Mucosa of stomach (tissue), 1 donor: ENCODE results near the gene SAMD14.

Experiments used
- H3K27me3 ChIP-seq: one replicate; pipeline ENCODE4 v1.7.0; 2013; ENCODE audit warnings: mild to moderate bottlenecking, low read length; ENCODE audit not compliant: control insufficient read depth, insufficient read depth
- H3K36me3 ChIP-seq: one replicate; pipeline ENCODE4 v1.7.0; 2013; ENCODE audit warnings: low read length; ENCODE audit not compliant: control insufficient read depth, insufficient read depth
- H3K4me1 ChIP-seq: one replicate; pipeline ENCODE4 v1.7.0; 2013; ENCODE audit warnings: mild to moderate bottlenecking, low read length; ENCODE audit not compliant: control insufficient read depth, insufficient read depth
- H3K4me3 ChIP-seq: one replicate; pipeline ENCODE4 v1.7.0; 2013; ENCODE audit warnings: low read length
- H3K9ac ChIP-seq: one replicate; pipeline ENCODE4 v1.7.0; 2013; ENCODE audit warnings: mild to moderate bottlenecking, low read length, moderate library complexity
- H3K9me3 ChIP-seq: one replicate; pipeline ENCODE4 v1.7.0; 2013; ENCODE audit warnings: mild to moderate bottlenecking, low read length, moderate library complexity; ENCODE audit not compliant: control insufficient read depth
- donor health status: Pancreatic carcinoma.

The SAMD14 gene

GRCh38 chr17:50150354-50151040, 20.5 kb upstream of the SAMD14 start, which contains the start of gene PPP1R9B:
PPP1R9B (minus strand) TSS chr17:50150677; CDS start chr17:50150513, 164 bp downstream.
- H3K4me1 ChIP-seq: peaks cover 56% of the 10 kb centered on the region
- H3K9ac ChIP-seq: peak within 1 kb of the TSS; percentile 77
- H3K4me3 ChIP-seq: peak within 1 kb of the TSS; percentile 83
- no peaks in the 10 kb centered on the region for H3K9me3 ChIP-seq
- no peaks in the 10 kb centered on the region for H3K27me3 ChIP-seq
- no peaks in the 10 kb centered on the region for H3K36me3 ChIP-seq

- H3K27me3 ChIP-seq: no peaks in the 10 kb centered on the region
- H3K9me3 ChIP-seq: no peaks in the 10 kb centered on the region
- peak overlapping the region; percentile 75 for H3K9ac ChIP-seq
Measured at GRCh38 chr17:50149417-50150353, 19.7 kb upstream of the SAMD14 start.

GRCh38 chr17:50149091-50149416, 19.1 kb upstream of the SAMD14 start:
- peak overlapping the region; percentile 55 for H3K9ac ChIP-seq
- no peak overlapping the region for H3K4me3 ChIP-seq
- no peaks in the 10 kb centered on the region for H3K27me3 ChIP-seq
- H3K9me3 ChIP-seq: no peaks in the 10 kb centered on the region
- peaks cover 7% of the 10 kb centered on the region for H3K36me3 ChIP-seq
- H3K4me1 ChIP-seq: peaks cover 70% of the 10 kb centered on the region

More at GRCh38 chr17:50149417-50150353, 19.7 kb upstream of the SAMD14 start:
- no peak overlapping the region for H3K4me3 ChIP-seq
- peaks cover under 1% of the 10 kb centered on the region for H3K36me3 ChIP-seq
- peaks cover 64% of the 10 kb centered on the region for H3K4me1 ChIP-seq

- H3K4me1 ChIP-seq: peaks cover 70% of the 10 kb centered on the region
- peaks cover 9% of the 10 kb centered on the region for H3K36me3 ChIP-seq
- peak overlapping the region; percentile 59 for H3K9ac ChIP-seq
- H3K9me3 ChIP-seq: no peaks in the 10 kb centered on the region
- H3K4me3 ChIP-seq: peak overlapping the region; percentile 67
- no peaks in the 10 kb centered on the region for H3K27me3 ChIP-seq
Measured at GRCh38 chr17:50148226-50149090, 18.5 kb upstream of the SAMD14 start.

GRCh38 chr17:50147841-50148225, 17.9 kb upstream of the SAMD14 start:
- Histone ChIP-seq H3K4me3 (peak overlapping the region; percentile 67), H3K9me3 (no peaks in the 10 kb centered on the region), H3K27me3 (no peaks in the 10 kb centered on the region), H3K4me1 (peaks cover 67% of the 10 kb centered on the region), H3K9ac (peak overlapping the region; percentile 59), H3K36me3 (peaks cover 9% of the 10 kb centered on the region)

- H3K4me3 ChIP-seq: peak overlapping the region; percentile 25
- H3K9me3 ChIP-seq: no peaks in the 10 kb centered on the region
- H3K9ac ChIP-seq: peak overlapping the region; percentile 59
- H3K27me3 ChIP-seq: no peaks in the 10 kb centered on the region
- peaks cover 65% of the 10 kb centered on the region for H3K4me1 ChIP-seq
- H3K36me3 ChIP-seq: peaks cover 9% of the 10 kb centered on the region
Measured at GRCh38 chr17:50146927-50147665, 17.1 kb upstream of the SAMD14 start.

- Histone ChIP-seq H3K36me3 (peaks cover 9% of the 10 kb centered on the region), H3K4me3 (no peak overlapping the region), H3K9ac (no peak overlapping the region)
Measured at GRCh38 chr17:50146230-50146926, 16.4 kb upstream of the SAMD14 start.

GRCh38 chr17:50145532-50146229, 15.7 kb upstream of the SAMD14 start:
- H3K4me1 ChIP-seq: peaks cover 59% of the 10 kb centered on the region
- H3K4me3 ChIP-seq: no peak overlapping the region
- H3K9me3 ChIP-seq: no peaks in the 10 kb centered on the region
- H3K27me3 ChIP-seq: no peaks in the 10 kb centered on the region
- no peak overlapping the region for H3K9ac ChIP-seq
- peaks cover 9% of the 10 kb centered on the region for H3K36me3 ChIP-seq

More at GRCh38 chr17:50146230-50146926, 16.4 kb upstream of the SAMD14 start:
- Histone ChIP-seq H3K4me1 (peaks cover 63% of the 10 kb centered on the region), H3K9me3 (no peaks in the 10 kb centered on the region), H3K27me3 (no peaks in the 10 kb centered on the region)

- Histone ChIP-seq H3K27me3 (no peaks in the 10 kb centered on the region), H3K9ac (no peak overlapping the region), H3K4me1 (peaks cover 59% of the 10 kb centered on the region), H3K36me3 (peaks cover 9% of the 10 kb centered on the region), H3K9me3 (no peaks in the 10 kb centered on the region), H3K4me3 (no peak overlapping the region)
Measured at GRCh38 chr17:50144845-50145531, 15.0 kb upstream of the SAMD14 start.

- Histone ChIP-seq H3K27me3 (no peaks in the 10 kb centered on the region), H3K9ac (no peak overlapping the region), H3K36me3 (peaks cover 9% of the 10 kb centered on the region), H3K4me1 (peaks cover 59% of the 10 kb centered on the region), H3K9me3 (no peaks in the 10 kb centered on the region), H3K4me3 (no peak overlapping the region)
Measured at GRCh38 chr17:50144355-50144754, 14.4 kb upstream of the SAMD14 start.
